Measurements from ENCODE around the gene RBFOX1.

Gene RBFOX1

GRCh38 chr16:7422036-7422888 is 89.6 kb downstream of the RBFOX1 start:
- DNase-seq, result no peak

- no peak for DNase-seq
These were observed 90.9 kb downstream of the RBFOX1 start for GRCh38 chr16:7423434-7424044.

GRCh38 chr16:7426161-7426560 is 93.5 kb downstream of the RBFOX1 start:
- DNase-seq, result no peak

GRCh38 chr16:7431723-7432122 is 99.1 kb downstream of the RBFOX1 start:
- no peak for DNase-seq

DNA sequence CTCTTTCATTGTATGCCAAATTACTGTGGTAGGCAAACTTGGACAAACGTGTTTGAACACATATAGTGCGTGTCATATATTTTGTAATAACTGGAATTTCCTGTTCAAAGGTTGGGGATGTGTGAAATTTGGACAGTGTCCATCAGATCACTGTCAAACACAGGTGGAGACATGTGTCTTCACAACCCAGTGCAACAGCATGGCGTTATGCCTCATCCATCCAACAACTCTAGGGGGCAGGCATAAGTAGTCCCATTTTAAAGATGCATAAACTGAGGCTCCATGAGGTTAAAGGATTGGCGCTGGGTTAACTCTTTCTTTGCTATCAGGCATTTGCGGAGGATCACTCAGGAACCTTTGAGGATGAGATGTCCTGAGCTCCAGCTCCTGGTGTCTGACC is 103.7 kb downstream of the RBFOX1 start:
- DNase-seq, result no peak

- no peak for DNase-seq
These were observed 104.6 kb downstream of the RBFOX1 start for GRCh38 chr16:7437135-7437804.

- no peak for DNase-seq
These were observed 105.2 kb downstream of the RBFOX1 start for GRCh38 chr16:7437843-7438242.

- no peak for DNase-seq
These were observed 106.0 kb downstream of the RBFOX1 start for GRCh38 chr16:7438601-7439000.

GRCh38 chr16:7439518-7439917 is 106.9 kb downstream of the RBFOX1 start:
- DNase-seq, result no peak

DNA sequence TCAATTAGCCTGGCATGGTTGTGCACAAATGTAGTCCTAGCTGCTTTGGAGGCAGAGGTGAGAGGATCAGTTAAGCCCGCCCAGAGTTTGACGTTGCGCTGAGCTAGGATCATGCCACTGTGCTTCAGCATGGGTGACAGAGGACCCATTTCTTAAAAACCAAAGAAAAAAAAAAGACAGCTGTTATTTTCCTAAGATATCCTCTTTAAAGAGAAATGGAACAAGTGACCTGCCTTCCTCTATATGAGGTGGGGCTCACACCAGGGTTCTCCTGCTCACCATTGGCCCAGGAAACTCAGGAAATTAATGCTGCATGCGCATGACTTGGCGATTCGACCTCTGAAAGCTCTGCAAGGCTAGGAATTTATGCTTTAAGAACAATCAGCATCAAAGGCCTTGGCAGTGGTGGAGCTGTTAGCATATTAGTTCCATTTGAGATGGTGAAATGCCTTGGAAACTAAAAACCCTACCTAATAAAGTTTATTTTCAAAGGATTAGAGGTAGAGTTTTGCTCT is 108.3 kb downstream of the RBFOX1 start:
- no peak for DNase-seq

DNA sequence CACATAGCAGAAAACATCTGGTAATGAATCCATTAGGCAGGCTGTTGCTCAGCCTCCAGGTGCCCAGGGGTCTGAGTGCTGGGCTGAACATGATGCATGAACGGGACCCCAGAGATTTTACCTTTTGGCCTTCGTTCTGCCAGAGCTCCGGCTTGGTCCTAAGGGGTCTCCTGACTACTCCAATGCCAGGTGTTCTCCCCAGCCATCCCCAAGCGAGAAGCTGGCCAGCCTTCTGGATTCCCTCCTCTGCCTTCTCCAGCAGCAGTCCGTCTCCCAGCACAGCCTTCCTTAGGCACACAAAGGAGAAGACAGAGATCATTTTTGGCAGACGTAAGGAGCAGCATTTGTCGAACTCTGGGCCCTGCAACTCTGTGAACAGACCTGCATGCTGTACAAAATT is 109.4 kb downstream of the RBFOX1 start:
- DNase-seq, result no peak

DNA sequence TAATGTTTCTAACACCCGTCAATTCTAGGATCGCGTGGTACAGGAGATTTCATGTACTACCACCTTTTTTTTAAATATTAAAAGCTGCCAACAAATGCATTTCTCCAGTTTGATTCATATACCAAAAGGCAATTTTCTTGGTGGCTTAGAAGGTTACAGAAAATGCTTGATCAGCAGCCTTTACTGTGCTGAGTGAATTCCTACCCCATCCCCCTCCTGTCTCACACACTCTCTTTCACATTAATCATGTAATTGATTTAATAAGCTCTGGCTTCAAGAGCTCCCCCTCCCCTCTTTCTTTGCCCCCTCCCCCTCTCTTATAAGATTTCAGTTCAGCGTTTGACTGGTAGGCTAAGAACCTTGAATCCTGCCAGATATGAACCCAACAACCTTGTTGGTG is 110.5 kb downstream of the RBFOX1 start:
- DNase-seq, result no peak

GRCh38 chr16:7443648-7444365 is 111.2 kb downstream of the RBFOX1 start:
- no peak for DNase-seq

DNA sequence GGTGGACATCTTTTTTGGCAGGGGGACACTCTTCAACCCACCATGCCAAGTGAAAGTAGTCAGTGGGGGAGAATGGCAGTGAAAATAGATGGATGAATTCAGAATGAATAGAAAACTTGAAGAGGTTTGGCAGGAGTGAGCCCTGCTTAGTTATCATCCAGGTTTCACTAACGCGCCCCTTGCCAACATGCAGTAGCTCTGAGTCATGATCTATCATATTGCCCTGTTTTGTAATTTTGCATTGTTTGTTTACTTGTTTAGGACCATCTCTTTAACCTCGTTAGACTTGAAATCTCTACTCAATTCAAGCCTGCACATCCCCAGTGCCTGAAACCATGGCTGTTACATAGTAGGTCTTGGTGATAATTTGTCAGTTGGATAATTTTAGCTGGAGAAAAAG is 116.7 kb downstream of the RBFOX1 start:
- DNase-seq, result no peak

DNA sequence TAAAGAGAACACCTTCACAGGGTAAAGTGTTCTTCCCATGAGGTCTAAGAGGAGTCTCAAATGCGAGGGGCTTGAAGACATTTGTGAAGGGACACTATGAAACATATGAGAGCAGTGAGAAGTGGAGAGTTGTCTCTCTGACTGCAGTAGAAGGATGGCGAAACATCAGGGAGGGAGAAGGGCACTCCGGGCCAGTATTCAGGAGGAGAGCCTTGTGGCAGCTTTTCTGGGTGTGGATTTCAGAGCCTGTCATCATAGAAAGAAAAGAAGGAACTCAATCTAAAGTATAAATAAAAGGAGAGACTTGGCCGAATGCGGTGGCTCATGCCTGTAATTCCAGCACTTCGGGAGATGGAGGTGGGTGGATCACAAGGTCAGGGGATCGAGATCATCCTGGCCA is 117.2 kb downstream of the RBFOX1 start:
- no peak for DNase-seq

GRCh38 chr16:7450440-7450839 is 117.8 kb downstream of the RBFOX1 start:
- DNase-seq, result no peak

GRCh38 chr16:7452090-7452489 is 119.4 kb downstream of the RBFOX1 start:
- DNase-seq, result no peak

GRCh38 chr16:7456211-7456610 is 123.6 kb downstream of the RBFOX1 start:
- peak; percentile 39 for DNase-seq

- no peak for DNase-seq
These were observed 125.5 kb downstream of the RBFOX1 start for GRCh38 chr16:7458144-7458543.

- no peak for DNase-seq
These were observed 137.7 kb downstream of the RBFOX1 start for GRCh38 chr16:7470344-7470743.

- DNase-seq, result no peak
These were observed 138.6 kb downstream of the RBFOX1 start for GRCh38 chr16:7471268-7471667.

- DNase-seq, result peak; percentile 17
These were observed 149.4 kb downstream of the RBFOX1 start for GRCh38 chr16:7482032-7482431.
